ENCODE data around the gene SH2D5. TPM values are rescaled to one million over a fixed set of nuclear protein-coding genes. Genes with fewer than 3 reads are reported as not detected.

The SH2D5 gene
- total and polyA plus RNA-seq, 2 donors (not counting 3 experiments of a cell fraction or from before 2014, with no cell fraction given) = 0.23 to 1.0 TPM

DNA sequence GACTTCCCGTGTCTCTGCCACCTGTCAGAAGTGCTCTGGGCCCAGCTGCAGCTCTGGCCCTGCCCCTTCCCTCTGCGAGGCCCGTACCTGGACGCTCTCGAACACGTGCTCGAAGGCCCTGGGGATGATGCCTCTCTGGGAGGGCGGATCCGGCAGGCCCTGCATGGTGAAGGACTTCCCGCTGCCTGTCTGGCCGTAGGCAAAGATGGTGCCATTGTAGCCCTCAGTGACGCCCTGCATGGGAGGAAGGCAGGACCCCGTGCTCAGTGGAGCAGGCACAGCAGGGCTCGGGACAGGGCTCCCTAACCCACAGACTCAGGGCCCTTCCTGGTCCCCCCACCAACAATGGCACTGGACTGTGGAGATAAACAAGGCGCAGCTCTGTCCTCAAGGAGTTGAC lies 17.1 kb downstream of the SH2D5 start:
- no peaks in the 10 kb centered on the region for H3K9me3 ChIP-seq (replicated peaks; ENCODE audit: control insufficient read depth, insufficient read depth, low read length)
- H3K27ac ChIP-seq (ENCODE audit: insufficient read depth, low read depth, low read length) = no peak overlapping the region
- DNase-seq (ENCODE audit: low read depth, low spot score) = no peak
- H2AFZ ChIP-seq (ENCODE audit: low read depth, low read length) = no peak overlapping the region
- no peaks in the 10 kb centered on the region for H3K4me1 ChIP-seq (ENCODE audit: control insufficient read depth, extremely low read depth, insufficient read depth, low read length)
- no peak overlapping the region for H3K9ac ChIP-seq (replicated peaks; ENCODE audit: extremely low read depth, insufficient read depth, low read length)
- H3K27me3 ChIP-seq (ENCODE audit: control insufficient read depth in 2 of 2, insufficient read depth in 2 of 2, low read length in 2 of 2) = peaks cover 0 to 5% of the 10 kb centered on the region in 2 experiments
- no peaks in the 10 kb centered on the region for H3K36me3 ChIP-seq (ENCODE audit: control insufficient read depth in 2 of 2, extremely low read depth in 1 of 2, insufficient read depth in 2 of 2, low read length in 2 of 2)
- intact Hi-C loops (cut with micrococcal nuclease) = no loop called here
- no TSS peak for BruUV-seq (replicated peaks)
- H3K4me3 ChIP-seq (replicated peaks in 1 of 3; ENCODE audit: insufficient read depth in 1 of 3, low read depth in 1 of 3, low read length in 3 of 3) = no peak overlapping the region
- ChIA-PET CTCF (interaction anchor here (3.0 kb wide), 1 partner anchor 19 kb away, joined by 14 read pairs; no protein-coding TSS in a partner anchor), POLR2A (no interaction called here)
- no peak for FAIRE-seq
- H3K9me1 ChIP-seq (replicated peaks; ENCODE audit: control insufficient read depth, extremely low read depth, insufficient read depth, low read length) = no peaks in the 10 kb centered on the region
- no peaks in the 10 kb centered on the region for H3K79me2 ChIP-seq (ENCODE audit: control insufficient read depth, insufficient read depth, low read length)
- no peak overlapping the region for H3K4me2 ChIP-seq (ENCODE audit: insufficient read depth, low read length)
- no peaks in the 10 kb centered on the region for H4K20me1 ChIP-seq (replicated peaks; ENCODE audit: control insufficient read depth, extremely low read depth, insufficient read depth, low read length)
- dilution Hi-C loops (cut with MboI; ENCODE audit: extremely low pct_ligation_motif_present, low sequenced_read_pairs) = no loop called here
- no peak for TF ChIP-seq GATA2 (IDR thresholded peaks at IDR 0.05; ENCODE audit: insufficient read depth, insufficient read length, low read depth, low read length)
- no peak for TF ChIP-seq POLR2AphosphoS5 (IDR thresholded peaks at IDR 0.05; ENCODE audit: insufficient read depth, low read depth, low read length)
- TF ChIP-seq, protein P1, sequence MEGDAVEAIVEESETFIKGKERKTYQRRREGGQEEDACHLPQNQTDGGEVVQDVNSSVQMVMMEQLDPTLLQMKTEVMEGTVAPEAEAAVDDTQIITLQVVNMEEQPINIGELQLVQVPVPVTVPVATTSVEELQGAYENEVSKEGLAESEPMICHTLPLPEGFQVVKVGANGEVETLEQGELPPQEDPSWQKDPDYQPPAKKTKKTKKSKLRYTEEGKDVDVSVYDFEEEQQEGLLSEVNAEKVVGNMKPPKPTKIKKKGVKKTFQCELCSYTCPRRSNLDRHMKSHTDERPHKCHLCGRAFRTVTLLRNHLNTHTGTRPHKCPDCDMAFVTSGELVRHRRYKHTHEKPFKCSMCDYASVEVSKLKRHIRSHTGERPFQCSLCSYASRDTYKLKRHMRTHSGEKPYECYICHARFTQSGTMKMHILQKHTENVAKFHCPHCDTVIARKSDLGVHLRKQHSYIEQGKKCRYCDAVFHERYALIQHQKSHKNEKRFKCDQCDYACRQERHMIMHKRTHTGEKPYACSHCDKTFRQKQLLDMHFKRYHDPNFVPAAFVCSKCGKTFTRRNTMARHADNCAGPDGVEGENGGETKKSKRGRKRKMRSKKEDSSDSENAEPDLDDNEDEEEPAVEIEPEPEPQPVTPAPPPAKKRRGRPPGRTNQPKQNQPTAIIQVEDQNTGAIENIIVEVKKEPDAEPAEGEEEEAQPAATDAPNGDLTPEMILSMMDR (IDR thresholded peaks at IDR 0.05; ENCODE audit: extremely low read depth in 1 of 2, insufficient read depth in 1 of 2, low read depth in 1 of 2, low read length in 2 of 2) = no peak
- TF ChIP-seq, protein P2, sequence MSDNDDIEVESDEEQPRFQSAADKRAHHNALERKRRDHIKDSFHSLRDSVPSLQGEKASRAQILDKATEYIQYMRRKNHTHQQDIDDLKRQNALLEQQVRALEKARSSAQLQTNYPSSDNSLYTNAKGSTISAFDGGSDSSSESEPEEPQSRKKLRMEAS (IDR thresholded peaks at IDR 0.05; ENCODE audit: insufficient read depth, insufficient read length) = no peak
- no peak for TF ChIP-seq FOS (IDR thresholded peaks at IDR 0.05; ENCODE audit: borderline replicate concordance, insufficient read depth, low read length)
- no peak for TF ChIP-seq EZH2 (IDR thresholded peaks at IDR 0.05; ENCODE audit: borderline replicate concordance, low read depth, low read length, severe bottlenecking)
- no peak for TF ChIP-seq JUN (IDR thresholded peaks at IDR 0.05; ENCODE audit: borderline replicate concordance, insufficient read depth, insufficient read length, low read depth)
- no peak for TF ChIP-seq MYC (IDR thresholded peaks at IDR 0.05; ENCODE audit: low read depth, low read length)
- no peak for TF ChIP-seq POLR2A (IDR thresholded peaks at IDR 0.05; ENCODE audit: low read depth, low read length)

Measured in endothelial cell of umbilical vein (primary cell).